MM.1S (cell line): Measurements from ENCODE around the gene IL4.

Experiments used
- EZH2phosphoT487 ChIP-seq: fragments of 300-600 bp; sonication (generic); IDR thresholded peaks from 2 replicates; pipeline ENCODE4 v1.6.1; 2018; ENCODE audit warnings: antibody characterized with exemption, low read length
- TF ChIP-seq, protein P1 (sequence below): fragments of 300-600 bp; sonication (generic); IDR thresholded peaks from 2 replicates; pipeline ENCODE4 v1.5.1; 2016; ENCODE audit warnings: antibody characterized with exemption, low read length, mixed read lengths

DNA sequence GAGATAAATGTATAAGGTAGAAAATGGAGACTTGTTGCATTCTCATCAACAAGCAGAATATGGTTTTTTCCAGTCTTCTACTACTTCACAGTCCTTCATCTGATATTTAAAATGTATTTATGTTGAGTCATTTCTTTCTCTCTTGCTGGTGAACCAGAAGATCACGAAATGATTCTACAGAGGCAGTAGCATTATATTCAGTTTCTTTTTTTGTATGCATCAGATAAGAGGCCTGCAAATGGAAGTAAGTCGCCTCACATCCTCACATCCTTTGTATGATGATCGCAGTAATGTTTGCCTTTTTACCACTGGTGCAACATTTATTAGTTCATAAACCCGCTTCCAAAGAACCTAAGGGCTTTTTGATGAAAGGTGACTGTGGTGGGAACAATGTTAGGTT is 37.9 kb upstream of the IL4 start:
- TF ChIP-seq, protein P1, sequence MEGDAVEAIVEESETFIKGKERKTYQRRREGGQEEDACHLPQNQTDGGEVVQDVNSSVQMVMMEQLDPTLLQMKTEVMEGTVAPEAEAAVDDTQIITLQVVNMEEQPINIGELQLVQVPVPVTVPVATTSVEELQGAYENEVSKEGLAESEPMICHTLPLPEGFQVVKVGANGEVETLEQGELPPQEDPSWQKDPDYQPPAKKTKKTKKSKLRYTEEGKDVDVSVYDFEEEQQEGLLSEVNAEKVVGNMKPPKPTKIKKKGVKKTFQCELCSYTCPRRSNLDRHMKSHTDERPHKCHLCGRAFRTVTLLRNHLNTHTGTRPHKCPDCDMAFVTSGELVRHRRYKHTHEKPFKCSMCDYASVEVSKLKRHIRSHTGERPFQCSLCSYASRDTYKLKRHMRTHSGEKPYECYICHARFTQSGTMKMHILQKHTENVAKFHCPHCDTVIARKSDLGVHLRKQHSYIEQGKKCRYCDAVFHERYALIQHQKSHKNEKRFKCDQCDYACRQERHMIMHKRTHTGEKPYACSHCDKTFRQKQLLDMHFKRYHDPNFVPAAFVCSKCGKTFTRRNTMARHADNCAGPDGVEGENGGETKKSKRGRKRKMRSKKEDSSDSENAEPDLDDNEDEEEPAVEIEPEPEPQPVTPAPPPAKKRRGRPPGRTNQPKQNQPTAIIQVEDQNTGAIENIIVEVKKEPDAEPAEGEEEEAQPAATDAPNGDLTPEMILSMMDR = no peak
- no peak for TF ChIP-seq EZH2phosphoT487
